IPS-15b (cell line): ENCODE measurements around the gene MADD.
"Not testable (repeated sequence)": the region's sequence is repeated elsewhere in the genome, so short reads cannot be mapped to it uniquely, and the experiment has no call there.

Experiments
- H3K27me3 ChIP-seq: one replicate; pipeline ENCODE4 v1.6.1; 2013; ENCODE audit warnings: low read length; ENCODE audit not compliant: control insufficient read depth, insufficient read depth
- H3K36me3 ChIP-seq: one replicate; pipeline ENCODE4 v1.6.1; 2013; ENCODE audit warnings: low read length; ENCODE audit not compliant: control insufficient read depth, insufficient read depth
- H3K4me1 ChIP-seq: one replicate; pipeline ENCODE4 v1.6.1; 2013; ENCODE audit warnings: mild to moderate bottlenecking, low read length; ENCODE audit not compliant: control insufficient read depth, insufficient read depth
- H3K4me3 ChIP-seq: one replicate; pipeline ENCODE4 v1.5.1; 2013; ENCODE audit warnings: low read depth, low read length
- H3K9ac ChIP-seq: one replicate; pipeline ENCODE4 v1.6.1; 2013; ENCODE audit warnings: low read depth, mild to moderate bottlenecking, low read length
- H3K9me3 ChIP-seq: one replicate; pipeline ENCODE4 v1.6.1; 2013; ENCODE audit warnings: mild to moderate bottlenecking, low read length; ENCODE audit not compliant: control insufficient read depth, insufficient read depth

Gene MADD

DNA sequence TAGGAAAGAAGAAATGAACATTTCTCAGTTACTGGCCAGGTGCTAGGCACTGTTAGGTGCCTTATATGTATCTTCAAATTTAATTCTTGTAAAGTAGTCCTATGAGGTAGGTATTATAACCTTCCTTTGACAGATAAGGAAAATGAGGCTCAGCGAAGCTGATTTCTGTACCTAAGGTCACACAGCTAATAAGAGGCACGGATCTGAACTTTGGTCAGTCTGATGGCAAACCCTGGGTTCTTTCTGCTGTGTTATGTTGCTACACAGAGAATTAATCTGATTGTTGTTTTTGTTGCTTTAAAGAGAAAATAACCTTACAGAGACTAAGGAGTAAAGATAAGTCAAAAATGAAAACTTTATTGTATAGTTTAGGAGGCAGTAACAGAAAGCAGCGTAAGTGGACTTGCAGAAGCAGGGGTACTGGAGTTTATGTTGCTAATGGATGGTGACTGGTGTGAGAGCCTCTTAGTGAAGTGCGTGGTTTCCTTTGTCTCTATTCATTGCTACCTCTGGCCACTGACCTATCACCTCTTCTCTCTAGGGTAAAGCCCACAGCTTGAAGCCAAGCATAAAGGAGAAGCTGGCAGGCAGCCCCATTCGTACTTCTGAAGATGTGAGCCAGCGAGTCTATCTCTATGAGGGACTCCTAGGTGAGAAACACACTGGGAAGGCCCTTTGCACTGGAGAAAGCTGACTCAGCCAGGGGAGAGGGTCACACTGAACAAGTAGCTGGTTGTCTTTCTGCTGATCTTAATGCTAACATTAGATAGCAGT is 38.3 kb downstream of the MADD start:
- no peaks in the 10 kb centered on the region for H3K9me3 ChIP-seq
- H3K9ac ChIP-seq: no peak overlapping the region
- peaks cover 18% of the 10 kb centered on the region for H3K36me3 ChIP-seq
- H3K4me1 ChIP-seq: no peaks in the 10 kb centered on the region
- no peak overlapping the region for H3K4me3 ChIP-seq
- H3K27me3 ChIP-seq: no peaks in the 10 kb centered on the region

DNA sequence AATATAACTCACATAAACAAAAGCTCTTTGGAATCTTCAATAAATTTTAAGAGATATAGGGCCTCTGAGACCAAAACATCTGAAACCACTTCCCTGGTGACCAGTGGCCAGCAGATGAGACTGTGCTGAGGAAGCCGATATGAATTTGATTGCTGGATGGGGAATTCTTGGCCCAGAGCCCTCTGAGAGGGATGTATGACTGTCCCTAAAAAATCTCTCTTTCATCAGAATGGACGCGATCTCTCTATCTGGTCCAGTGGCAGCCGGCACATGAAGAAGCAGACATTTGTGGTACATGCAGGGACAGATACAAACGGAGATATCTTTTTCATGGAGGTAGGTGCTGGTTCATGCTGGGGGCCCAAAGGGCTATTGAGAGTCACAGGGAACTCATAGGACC is 45.1 kb downstream of the MADD start:
- Histone ChIP-seq H3K9ac (no peak overlapping the region), H3K36me3 (peaks cover 4% of the 10 kb centered on the region), H3K27me3 (no peaks in the 10 kb centered on the region), H3K4me1 (no peaks in the 10 kb centered on the region), H3K9me3 (no peaks in the 10 kb centered on the region), H3K4me3 (no peak overlapping the region)

DNA sequence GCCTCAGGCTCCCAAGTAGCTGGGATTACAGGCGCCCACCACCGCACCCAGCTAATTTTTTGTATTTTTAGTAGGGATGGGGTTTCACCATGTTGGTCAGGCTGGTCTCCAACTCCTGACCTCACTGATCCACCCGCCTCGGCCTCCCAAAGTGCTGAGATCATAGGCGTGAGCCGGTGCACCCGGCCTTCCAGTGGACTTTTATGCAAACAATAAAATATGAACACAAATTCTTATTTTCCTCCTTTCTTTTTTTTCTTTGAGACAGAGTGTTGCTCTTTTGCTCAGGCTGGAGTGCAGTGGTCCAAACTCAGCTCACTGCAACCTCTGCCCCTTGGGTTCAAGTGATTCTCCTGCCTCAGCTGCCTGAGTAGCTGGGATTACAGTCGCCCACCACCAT is 46.6 kb downstream of the MADD start:
- H3K36me3 ChIP-seq, H3K9ac ChIP-seq, H3K27me3 ChIP-seq, H3K4me1 ChIP-seq, H3K4me3 ChIP-seq, H3K9me3 ChIP-seq: not testable (repeated sequence)

- peaks cover 3% of the 10 kb centered on the region for H3K36me3 ChIP-seq
- no peaks in the 10 kb centered on the region for H3K27me3 ChIP-seq
- no peaks in the 10 kb centered on the region for H3K4me1 ChIP-seq
- H3K9ac ChIP-seq: no peak overlapping the region
- H3K9me3 ChIP-seq: no peaks in the 10 kb centered on the region
- H3K4me3 ChIP-seq: no peak overlapping the region
Observed at GRCh38 chr11:47317064-47317828, 47.3 kb downstream of the MADD start.

DNA sequence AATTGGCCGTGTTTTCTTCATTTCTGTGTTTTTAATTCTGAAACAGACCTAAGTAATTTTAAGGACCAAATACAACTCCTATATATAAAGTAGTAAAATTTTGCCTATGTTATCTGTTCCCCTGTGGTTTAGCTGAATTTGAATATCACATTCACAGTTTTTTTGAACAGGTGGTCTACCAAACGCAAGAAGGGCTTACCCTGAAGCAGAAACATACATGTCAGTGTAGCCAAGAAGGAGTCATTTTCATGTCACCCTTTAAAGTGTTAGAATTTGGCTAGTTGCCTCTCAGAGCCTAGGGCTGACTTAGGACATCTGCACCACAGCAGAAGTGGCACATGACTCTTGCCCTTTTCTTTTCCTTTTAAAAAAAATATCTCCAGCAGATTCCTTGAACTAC is 48.2 kb downstream of the MADD start:
- Histone ChIP-seq H3K4me1 (no peaks in the 10 kb centered on the region), H3K27me3 (no peaks in the 10 kb centered on the region), H3K4me3 (no peak overlapping the region), H3K9me3 (no peaks in the 10 kb centered on the region), H3K36me3 (peaks cover 3% of the 10 kb centered on the region), H3K9ac (no peak overlapping the region)

- no peak overlapping the region for H3K9ac ChIP-seq
- no peak overlapping the region for H3K4me3 ChIP-seq
- H3K36me3 ChIP-seq: peaks cover 28% of the 10 kb centered on the region
Observed at GRCh38 chr11:47324520-47324919, 54.6 kb downstream of the MADD start.

GRCh38 chr11:47325271-47326041 is 55.5 kb downstream of the MADD start:
- Histone ChIP-seq H3K36me3 (peaks cover 33% of the 10 kb centered on the region), H3K9me3 (no peaks in the 10 kb centered on the region)

More at GRCh38 chr11:47324520-47324919, 54.6 kb downstream of the MADD start:
- no peaks in the 10 kb centered on the region for H3K4me1 ChIP-seq
- no peaks in the 10 kb centered on the region for H3K27me3 ChIP-seq
- no peaks in the 10 kb centered on the region for H3K9me3 ChIP-seq

DNA sequence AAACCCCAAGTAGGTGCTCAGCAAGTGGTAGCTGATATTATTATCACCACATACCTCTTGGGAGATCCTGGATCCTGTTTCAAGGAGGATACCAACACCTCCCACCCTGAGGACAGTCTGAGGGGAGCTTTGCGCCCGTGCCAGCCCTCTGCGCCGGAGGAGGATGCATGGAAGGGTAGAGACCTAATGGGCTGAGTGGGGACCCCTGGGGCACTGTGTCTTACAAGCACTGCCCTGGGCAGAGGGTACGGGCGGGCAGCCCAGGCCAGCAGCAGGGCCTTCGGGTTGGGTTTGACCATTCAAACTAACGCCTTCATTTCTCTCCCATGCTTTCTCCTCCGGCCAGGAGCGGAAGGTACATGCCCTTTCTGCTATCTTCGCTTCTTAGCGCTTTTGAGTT is 56.3 kb downstream of the MADD start:
- Histone ChIP-seq H3K9ac (no peak overlapping the region), H3K4me3 (no peak overlapping the region), H3K27me3 (no peaks in the 10 kb centered on the region), H3K36me3 (peaks cover 35% of the 10 kb centered on the region), H3K9me3 (no peaks in the 10 kb centered on the region), H3K4me1 (no peaks in the 10 kb centered on the region)

More at GRCh38 chr11:47325271-47326041, 55.5 kb downstream of the MADD start:
- Histone ChIP-seq H3K4me1 (no peaks in the 10 kb centered on the region), H3K4me3 (no peak overlapping the region), H3K27me3 (no peaks in the 10 kb centered on the region), H3K9ac (no peak overlapping the region)

GRCh38 chr11:47327025-47327424 is 57.1 kb downstream of the MADD start:
- Histone ChIP-seq H3K9me3 (no peaks in the 10 kb centered on the region), H3K4me1 (no peaks in the 10 kb centered on the region), H3K27me3 (no peaks in the 10 kb centered on the region), H3K4me3 (no peak overlapping the region), H3K36me3 (peaks cover 32% of the 10 kb centered on the region), H3K9ac (no peak overlapping the region)

DNA sequence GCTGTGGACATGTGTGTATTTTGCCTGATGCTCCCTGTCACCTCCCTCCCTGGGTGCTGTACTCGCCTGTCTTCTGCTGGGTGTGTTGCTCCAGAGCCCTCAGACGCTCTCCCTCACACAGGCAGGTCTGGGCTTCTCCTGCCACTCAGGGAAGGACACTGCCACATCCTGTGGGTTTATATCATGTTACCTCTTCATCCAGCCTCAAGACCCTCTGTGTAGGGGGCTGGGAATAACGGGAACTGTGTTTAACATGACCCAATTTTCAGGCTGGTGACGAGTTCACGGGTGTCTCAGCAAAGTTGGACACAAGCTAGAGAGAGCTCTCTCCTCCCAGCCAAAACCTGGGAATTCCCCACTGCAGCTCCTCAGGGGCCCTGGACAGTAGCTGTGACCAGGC is 58.0 kb downstream of the MADD start:
- Histone ChIP-seq H3K27me3 (no peaks in the 10 kb centered on the region), H3K4me1 (no peaks in the 10 kb centered on the region), H3K36me3 (peaks cover 32% of the 10 kb centered on the region), H3K9me3 (no peaks in the 10 kb centered on the region), H3K4me3 (no peak overlapping the region), H3K9ac (no peak overlapping the region)

- H3K4me3 ChIP-seq: no peak overlapping the region
- no peak overlapping the region for H3K9ac ChIP-seq
- H3K9me3 ChIP-seq: no peaks in the 10 kb centered on the region
- H3K4me1 ChIP-seq: no peaks in the 10 kb centered on the region
- H3K27me3 ChIP-seq: no peaks in the 10 kb centered on the region
- peaks cover 30% of the 10 kb centered on the region for H3K36me3 ChIP-seq
Observed at GRCh38 chr11:47328449-47329390, 58.8 kb downstream of the MADD start.
